ENCODE results near the gene SYTL4.
"Not testable (repeated sequence)": the region's sequence is repeated elsewhere in the genome, so short reads cannot be mapped to it uniquely, and the experiment has no call there.

Gene SYTL4

GRCh38 chrX:100731441-100732281 lies at the start of gene SYTL4:
Gene SYTL4 (minus strand): TSS chrX:100732121. CDS start chrX:100702037, 30,084 bp downstream.
- DNase-seq: no peak

GRCh38 chrX:100769439-100769838 lies 37.5 kb upstream of the SYTL4 start:
- not testable (repeated sequence) for DNase-seq

- DNase-seq: peak; percentile 10
Measured at GRCh38 chrX:100768679-100769338, 36.9 kb upstream of the SYTL4 start.

GRCh38 chrX:100750883-100751282 lies 19.0 kb upstream of the SYTL4 start:
- no peak for DNase-seq

GRCh38 chrX:100748108-100748507 lies 16.2 kb upstream of the SYTL4 start:
- no peak for DNase-seq

GRCh38 chrX:100747703-100748102 lies 15.8 kb upstream of the SYTL4 start:
- DNase-seq: no peak

- no peak for DNase-seq
Measured at GRCh38 chrX:100747090-100747489, 15.2 kb upstream of the SYTL4 start.

GRCh38 chrX:100745806-100746537 lies 14.1 kb upstream of the SYTL4 start:
- DNase-seq: no peak

GRCh38 chrX:100745205-100745604 lies 13.3 kb upstream of the SYTL4 start:
- no peak for DNase-seq

GRCh38 chrX:100743009-100743607 lies 11.2 kb upstream of the SYTL4 start:
- DNase-seq: no peak

GRCh38 chrX:100724006-100724405 lies 7.9 kb downstream of the SYTL4 start:
- DNase-seq: not testable (repeated sequence)

GRCh38 chrX:100721328-100721727 lies 10.6 kb downstream of the SYTL4 start:
- no peak for DNase-seq

- no peak for DNase-seq
Measured at GRCh38 chrX:100720301-100720700, 11.6 kb downstream of the SYTL4 start.

- no peak for DNase-seq
Measured at GRCh38 chrX:100719139-100719538, 12.8 kb downstream of the SYTL4 start.

- DNase-seq: no peak
Measured at GRCh38 chrX:100717363-100717762, 14.6 kb downstream of the SYTL4 start.

GRCh38 chrX:100710816-100711215 lies 21.1 kb downstream of the SYTL4 start:
- no peak for DNase-seq

GRCh38 chrX:100704581-100705203 lies 27.2 kb downstream of the SYTL4 start:
- no peak for DNase-seq

- no peak for DNase-seq
Measured at GRCh38 chrX:100700809-100701208, 31.1 kb downstream of the SYTL4 start.

- DNase-seq: no peak
Measured at GRCh38 chrX:100698551-100698950, 33.4 kb downstream of the SYTL4 start.

GRCh38 chrX:100696699-100697351 lies 35.1 kb downstream of the SYTL4 start:
- DNase-seq: no peak

- no peak for DNase-seq
Measured at GRCh38 chrX:100695991-100696390, 35.9 kb downstream of the SYTL4 start.

- no peak for DNase-seq
Measured at GRCh38 chrX:100695302-100695701, 36.6 kb downstream of the SYTL4 start.

Data from SHP77 treated with DMSO at 0.1 percent for 48 hours (cell line).